ENCODE measurements around the gene ADPGK. TPM values are rescaled to one million over a fixed set of nuclear protein-coding genes. Genes with fewer than 3 reads are reported as not detected.

The ADPGK gene
- polyA plus RNA-seq, 1 donor from 2014 or later: 33.7 TPM

DNA sequence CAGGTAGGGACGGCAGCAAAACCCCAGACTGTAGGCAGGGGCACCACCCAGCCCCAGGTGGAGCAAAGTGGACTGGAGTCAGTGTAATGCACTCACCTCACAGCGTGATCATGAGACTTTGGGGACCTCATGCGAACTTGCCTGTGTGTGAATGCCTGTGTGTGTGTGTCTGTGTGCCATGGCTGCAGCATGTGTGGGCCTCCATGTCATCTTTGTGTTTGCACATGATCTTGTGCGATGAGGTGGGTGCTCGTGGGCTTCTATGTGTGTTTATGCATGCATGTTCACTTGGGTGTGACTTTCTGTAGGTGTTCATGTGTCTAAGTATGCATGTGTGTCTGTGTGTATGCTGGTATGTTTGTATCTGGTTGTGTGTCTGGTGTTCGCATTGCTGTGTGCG lies 41.2 kb upstream of the ADPGK start:
- no peaks in the 10 kb centered on the region for H3K36me3 ChIP-seq (ENCODE audit: insufficient read depth, low read length)
- H3K9ac ChIP-seq (ENCODE audit: low read length): no peak overlapping the region
- no peak overlapping the region for H3K4me3 ChIP-seq (ENCODE audit: low read length)
- no peak for TF ChIP-seq MXI1 (conservative IDR thresholded peaks at IDR 0.05; ENCODE audit: poor library complexity, severe bottlenecking)
- no peak for TF ChIP-seq EP300 (conservative IDR thresholded peaks at IDR 0.05; ENCODE audit: poor library complexity, severe bottlenecking)
- TF ChIP-seq EZH2 (IDR thresholded peaks at IDR 0.05; ENCODE audit: borderline replicate concordance, insufficient read depth, low read length, poor library complexity, severe bottlenecking): no peak
- H3F3A ChIP-seq (ENCODE audit: insufficient read depth, low read length, poor library complexity, severe bottlenecking): no peaks in the 10 kb centered on the region
- no peaks in the 10 kb centered on the region for H3K9me2 ChIP-seq (ENCODE audit: insufficient read depth, low read length)
- no peaks in the 10 kb centered on the region for H3K9me3 ChIP-seq (ENCODE audit: low read length)
- no peak overlapping the region for H2AFZ ChIP-seq (ENCODE audit: low read depth, low read length)
- H3K79me2 ChIP-seq (replicated peaks; ENCODE audit: insufficient read depth, low read length): no peaks in the 10 kb centered on the region
- H3K27ac ChIP-seq (ENCODE audit: low read length): no peak overlapping the region
- H3K27me3 ChIP-seq (ENCODE audit: insufficient read depth, low read depth, low read length): no peaks in the 10 kb centered on the region
- H4K20me1 ChIP-seq (ENCODE audit: insufficient read depth): no peaks in the 10 kb centered on the region
- H3K4me2 ChIP-seq (ENCODE audit: low read length): no peak overlapping the region

DNA sequence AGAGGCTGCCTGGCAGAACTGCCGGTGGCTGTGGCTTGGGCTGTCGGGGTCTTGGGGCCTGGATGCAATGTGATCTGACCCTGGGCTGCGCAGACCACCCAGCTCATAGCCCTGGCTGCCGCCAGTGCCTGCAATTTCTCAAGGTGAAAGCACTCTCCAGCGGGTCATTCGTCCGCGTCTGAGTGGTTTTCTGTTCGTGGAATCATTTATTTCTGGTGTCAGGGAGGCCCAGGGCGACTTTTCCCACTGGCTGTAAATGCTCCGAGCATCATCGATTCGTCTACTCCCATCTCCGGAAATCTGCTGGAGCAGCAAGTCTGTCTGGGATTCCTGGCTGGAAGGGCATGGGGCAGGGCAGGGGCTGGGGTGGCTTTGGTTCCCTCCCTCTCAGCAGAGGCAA lies 40.6 kb upstream of the ADPGK start:
- Histone ChIP-seq H3K9me3 (ENCODE audit: low read length) (no peaks in the 10 kb centered on the region), H2AFZ (ENCODE audit: low read depth, low read length) (no peak overlapping the region), H4K20me1 (ENCODE audit: insufficient read depth) (no peaks in the 10 kb centered on the region), H3F3A (ENCODE audit: insufficient read depth, low read length, poor library complexity, severe bottlenecking) (no peaks in the 10 kb centered on the region), H3K79me2 (replicated peaks; ENCODE audit: insufficient read depth, low read length) (no peaks in the 10 kb centered on the region), H3K36me3 (ENCODE audit: insufficient read depth, low read length) (no peaks in the 10 kb centered on the region), H3K27ac (ENCODE audit: low read length) (no peak overlapping the region), H3K4me2 (ENCODE audit: low read length) (no peak overlapping the region), H3K9me2 (ENCODE audit: insufficient read depth, low read length) (no peaks in the 10 kb centered on the region), H3K27me3 (ENCODE audit: insufficient read depth, low read depth, low read length) (no peaks in the 10 kb centered on the region), H3K9ac (ENCODE audit: low read length) (no peak overlapping the region), H3K4me3 (ENCODE audit: low read length) (no peak overlapping the region)
- TF ChIP-seq MXI1 (conservative IDR thresholded peaks at IDR 0.05; ENCODE audit: poor library complexity, severe bottlenecking): no peak

DNA sequence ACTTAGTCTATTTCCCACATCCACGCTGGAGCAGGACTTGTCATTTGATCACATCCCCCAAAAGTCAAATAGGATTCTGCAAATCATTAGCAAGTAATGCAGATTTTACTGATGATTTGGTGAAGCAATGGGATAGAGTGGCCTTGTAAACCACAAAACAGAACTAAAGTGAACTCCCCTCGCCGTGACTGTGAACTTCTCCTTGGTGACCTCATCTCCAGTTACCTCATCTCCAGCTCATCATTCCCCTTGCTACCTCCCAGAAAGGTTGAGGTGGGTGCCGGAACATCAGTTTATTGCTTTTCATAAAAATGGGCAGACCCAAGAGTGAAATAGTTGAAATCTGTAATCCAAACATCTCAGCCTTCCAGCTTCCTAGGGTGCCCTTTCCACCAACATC lies 36.7 kb upstream of the ADPGK start:
- H3K27ac ChIP-seq (ENCODE audit: low read length): no peak overlapping the region
- H3K9me3 ChIP-seq (ENCODE audit: low read length): no peaks in the 10 kb centered on the region
- TF ChIP-seq, protein P1, sequence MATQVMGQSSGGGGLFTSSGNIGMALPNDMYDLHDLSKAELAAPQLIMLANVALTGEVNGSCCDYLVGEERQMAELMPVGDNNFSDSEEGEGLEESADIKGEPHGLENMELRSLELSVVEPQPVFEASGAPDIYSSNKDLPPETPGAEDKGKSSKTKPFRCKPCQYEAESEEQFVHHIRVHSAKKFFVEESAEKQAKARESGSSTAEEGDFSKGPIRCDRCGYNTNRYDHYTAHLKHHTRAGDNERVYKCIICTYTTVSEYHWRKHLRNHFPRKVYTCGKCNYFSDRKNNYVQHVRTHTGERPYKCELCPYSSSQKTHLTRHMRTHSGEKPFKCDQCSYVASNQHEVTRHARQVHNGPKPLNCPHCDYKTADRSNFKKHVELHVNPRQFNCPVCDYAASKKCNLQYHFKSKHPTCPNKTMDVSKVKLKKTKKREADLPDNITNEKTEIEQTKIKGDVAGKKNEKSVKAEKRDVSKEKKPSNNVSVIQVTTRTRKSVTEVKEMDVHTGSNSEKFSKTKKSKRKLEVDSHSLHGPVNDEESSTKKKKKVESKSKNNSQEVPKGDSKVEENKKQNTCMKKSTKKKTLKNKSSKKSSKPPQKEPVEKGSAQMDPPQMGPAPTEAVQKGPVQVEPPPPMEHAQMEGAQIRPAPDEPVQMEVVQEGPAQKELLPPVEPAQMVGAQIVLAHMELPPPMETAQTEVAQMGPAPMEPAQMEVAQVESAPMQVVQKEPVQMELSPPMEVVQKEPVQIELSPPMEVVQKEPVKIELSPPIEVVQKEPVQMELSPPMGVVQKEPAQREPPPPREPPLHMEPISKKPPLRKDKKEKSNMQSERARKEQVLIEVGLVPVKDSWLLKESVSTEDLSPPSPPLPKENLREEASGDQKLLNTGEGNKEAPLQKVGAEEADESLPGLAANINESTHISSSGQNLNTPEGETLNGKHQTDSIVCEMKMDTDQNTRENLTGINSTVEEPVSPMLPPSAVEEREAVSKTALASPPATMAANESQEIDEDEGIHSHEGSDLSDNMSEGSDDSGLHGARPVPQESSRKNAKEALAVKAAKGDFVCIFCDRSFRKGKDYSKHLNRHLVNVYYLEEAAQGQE (IDR thresholded peaks at IDR 0.05; ENCODE audit: borderline replicate concordance): no peak
- TF ChIP-seq EP300 (conservative IDR thresholded peaks at IDR 0.05; ENCODE audit: poor library complexity, severe bottlenecking) (no peak), POLR2AphosphoS5 (IDR thresholded peaks at IDR 0.05) (no peak), EZH2 (IDR thresholded peaks at IDR 0.05; ENCODE audit: borderline replicate concordance, insufficient read depth, low read length, poor library complexity, severe bottlenecking) (no peak), RAD21 (conservative IDR thresholded peaks at IDR 0.05) (no peak), SMC3 (conservative IDR thresholded peaks at IDR 0.05; ENCODE audit: poor library complexity) (no peak), TAF1 (IDR thresholded peaks at IDR 0.05; ENCODE audit: low read depth) (no peak), MXI1 (conservative IDR thresholded peaks at IDR 0.05; ENCODE audit: poor library complexity, severe bottlenecking) (no peak)
- TF ChIP-seq, protein P2, sequence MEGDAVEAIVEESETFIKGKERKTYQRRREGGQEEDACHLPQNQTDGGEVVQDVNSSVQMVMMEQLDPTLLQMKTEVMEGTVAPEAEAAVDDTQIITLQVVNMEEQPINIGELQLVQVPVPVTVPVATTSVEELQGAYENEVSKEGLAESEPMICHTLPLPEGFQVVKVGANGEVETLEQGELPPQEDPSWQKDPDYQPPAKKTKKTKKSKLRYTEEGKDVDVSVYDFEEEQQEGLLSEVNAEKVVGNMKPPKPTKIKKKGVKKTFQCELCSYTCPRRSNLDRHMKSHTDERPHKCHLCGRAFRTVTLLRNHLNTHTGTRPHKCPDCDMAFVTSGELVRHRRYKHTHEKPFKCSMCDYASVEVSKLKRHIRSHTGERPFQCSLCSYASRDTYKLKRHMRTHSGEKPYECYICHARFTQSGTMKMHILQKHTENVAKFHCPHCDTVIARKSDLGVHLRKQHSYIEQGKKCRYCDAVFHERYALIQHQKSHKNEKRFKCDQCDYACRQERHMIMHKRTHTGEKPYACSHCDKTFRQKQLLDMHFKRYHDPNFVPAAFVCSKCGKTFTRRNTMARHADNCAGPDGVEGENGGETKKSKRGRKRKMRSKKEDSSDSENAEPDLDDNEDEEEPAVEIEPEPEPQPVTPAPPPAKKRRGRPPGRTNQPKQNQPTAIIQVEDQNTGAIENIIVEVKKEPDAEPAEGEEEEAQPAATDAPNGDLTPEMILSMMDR (IDR thresholded peaks at IDR 0.05; ENCODE audit: poor library complexity, severe bottlenecking): no peak
- H2AFZ ChIP-seq (ENCODE audit: low read depth, low read length): no peak overlapping the region
- H3K4me2 ChIP-seq (ENCODE audit: low read length): no peak overlapping the region
- no peak overlapping the region for H3K4me3 ChIP-seq (ENCODE audit: low read length)
- H3K9ac ChIP-seq (ENCODE audit: low read length): no peak overlapping the region
- no peaks in the 10 kb centered on the region for H3F3A ChIP-seq (ENCODE audit: insufficient read depth, low read length, poor library complexity, severe bottlenecking)
- no peaks in the 10 kb centered on the region for H3K27me3 ChIP-seq (ENCODE audit: insufficient read depth, low read depth, low read length)
- H4K20me1 ChIP-seq (ENCODE audit: insufficient read depth): no peaks in the 10 kb centered on the region
- no peaks in the 10 kb centered on the region for H3K9me2 ChIP-seq (ENCODE audit: insufficient read depth, low read length)
- no peaks in the 10 kb centered on the region for H3K36me3 ChIP-seq (ENCODE audit: insufficient read depth, low read length)
- no peaks in the 10 kb centered on the region for H3K79me2 ChIP-seq (replicated peaks; ENCODE audit: insufficient read depth, low read length)
